GM12873 (cell line): ENCODE data around the gene CNRIP1.

Experiments used
- TF ChIP-seq, protein P1 (sequence below): IDR thresholded peaks from 2 replicates; pipeline ENCODE4 v1.5.1; 2012; ENCODE audit warnings: low read depth, mild to moderate bottlenecking, moderate library complexity, low read length, control low read depth; ENCODE audit not compliant: insufficient read depth; ENCODE audit errors: missing control alignments

Gene CNRIP1, protein sequence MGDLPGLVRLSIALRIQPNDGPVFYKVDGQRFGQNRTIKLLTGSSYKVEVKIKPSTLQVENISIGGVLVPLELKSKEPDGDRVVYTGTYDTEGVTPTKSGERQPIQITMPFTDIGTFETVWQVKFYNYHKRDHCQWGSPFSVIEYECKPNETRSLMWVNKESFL

DNA sequence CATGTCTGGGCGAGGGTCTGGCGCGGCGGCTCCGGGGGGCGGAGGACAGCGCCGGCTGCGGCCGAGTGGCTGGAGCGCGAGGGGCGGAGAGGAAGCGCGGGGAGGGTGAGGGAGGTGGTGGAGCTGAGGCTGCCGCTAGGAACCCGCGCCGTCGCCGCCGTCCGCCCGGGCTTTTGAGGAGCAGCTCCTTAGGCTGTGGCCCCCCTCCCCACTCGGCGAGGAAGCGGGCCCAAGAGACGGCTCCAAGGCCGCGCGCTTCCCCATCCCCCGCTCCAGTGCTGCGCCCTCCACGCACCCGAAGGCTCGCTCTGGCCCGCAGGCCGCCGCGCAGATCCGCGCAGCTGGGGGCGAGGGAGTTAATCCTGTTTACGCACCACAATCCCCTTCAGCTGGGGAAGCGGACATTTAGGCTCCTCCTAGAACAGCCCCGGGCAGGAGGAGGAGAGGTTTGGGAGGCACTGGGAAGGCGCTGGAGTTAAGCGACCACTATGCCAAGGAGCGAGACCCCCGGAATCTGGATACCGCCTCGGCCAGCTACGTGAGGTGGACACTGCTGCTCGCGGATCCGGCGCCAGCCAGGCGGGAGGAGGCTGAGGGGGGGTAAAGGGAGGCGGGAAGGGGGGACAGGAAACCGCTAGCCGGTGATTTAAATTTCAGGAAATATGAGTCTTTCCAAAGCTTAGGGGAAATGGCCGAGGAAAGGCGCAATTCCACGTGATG is at the start of gene CNRIP1:
TSS of gene CNRIP1 (minus strand) at position 552 of the 720 bp plus-strand sequence. CDS start at position 3, 549 bp downstream.
- TF ChIP-seq, protein P1, sequence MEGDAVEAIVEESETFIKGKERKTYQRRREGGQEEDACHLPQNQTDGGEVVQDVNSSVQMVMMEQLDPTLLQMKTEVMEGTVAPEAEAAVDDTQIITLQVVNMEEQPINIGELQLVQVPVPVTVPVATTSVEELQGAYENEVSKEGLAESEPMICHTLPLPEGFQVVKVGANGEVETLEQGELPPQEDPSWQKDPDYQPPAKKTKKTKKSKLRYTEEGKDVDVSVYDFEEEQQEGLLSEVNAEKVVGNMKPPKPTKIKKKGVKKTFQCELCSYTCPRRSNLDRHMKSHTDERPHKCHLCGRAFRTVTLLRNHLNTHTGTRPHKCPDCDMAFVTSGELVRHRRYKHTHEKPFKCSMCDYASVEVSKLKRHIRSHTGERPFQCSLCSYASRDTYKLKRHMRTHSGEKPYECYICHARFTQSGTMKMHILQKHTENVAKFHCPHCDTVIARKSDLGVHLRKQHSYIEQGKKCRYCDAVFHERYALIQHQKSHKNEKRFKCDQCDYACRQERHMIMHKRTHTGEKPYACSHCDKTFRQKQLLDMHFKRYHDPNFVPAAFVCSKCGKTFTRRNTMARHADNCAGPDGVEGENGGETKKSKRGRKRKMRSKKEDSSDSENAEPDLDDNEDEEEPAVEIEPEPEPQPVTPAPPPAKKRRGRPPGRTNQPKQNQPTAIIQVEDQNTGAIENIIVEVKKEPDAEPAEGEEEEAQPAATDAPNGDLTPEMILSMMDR: no peak

DNA sequence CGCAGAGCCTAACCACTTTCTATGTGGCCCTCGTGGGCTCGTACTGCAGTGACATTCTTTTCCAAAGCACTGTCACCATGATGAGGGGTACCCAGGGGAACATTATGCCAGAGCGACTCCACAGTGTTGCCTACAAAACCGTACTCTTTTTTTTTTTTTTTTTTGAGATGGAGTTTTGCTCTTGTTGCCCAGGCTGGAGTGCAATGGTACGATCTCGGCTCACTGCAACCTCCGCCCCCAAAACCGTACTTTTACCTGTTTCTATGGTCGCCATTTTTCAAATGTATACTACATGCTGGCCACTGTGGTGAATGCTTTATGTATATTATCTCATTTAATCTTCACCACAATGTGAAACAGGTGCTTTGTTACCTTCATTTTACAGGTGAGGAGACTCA is 49.6 kb upstream of the CNRIP1 start:
- TF ChIP-seq, protein P1: no peak

DNA sequence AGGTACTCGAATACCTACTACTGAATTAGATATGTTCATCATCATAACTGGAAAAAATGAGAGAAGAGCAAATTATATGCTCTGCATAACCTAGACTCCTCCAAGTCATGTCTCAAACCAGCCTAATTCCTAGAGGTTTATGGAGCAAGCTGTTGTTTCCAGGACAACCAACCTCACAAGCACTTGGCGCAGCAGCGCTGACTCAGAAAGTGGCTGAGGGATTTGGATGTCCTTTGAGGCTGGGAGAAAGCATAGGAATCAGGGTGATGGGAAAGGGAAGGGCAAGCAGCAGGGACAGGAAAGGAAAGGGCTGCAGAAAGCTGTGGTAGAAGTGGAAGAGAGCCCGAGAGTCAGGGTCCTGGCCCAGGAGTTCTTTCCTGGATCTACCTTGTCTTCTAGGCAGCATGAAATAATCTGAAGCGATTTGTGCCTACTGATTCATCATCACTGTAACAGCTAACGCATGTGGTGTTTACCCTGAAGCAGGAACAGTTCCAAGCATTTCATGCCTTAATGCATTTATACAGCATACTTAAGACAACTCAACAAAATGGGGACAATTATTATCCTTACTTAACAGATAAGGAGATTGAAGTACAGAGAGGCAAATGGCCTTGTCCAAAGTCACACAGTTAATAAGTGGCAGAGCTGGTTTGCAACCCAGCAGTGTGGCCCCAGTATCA is 49.0 kb upstream of the CNRIP1 start:
- TF ChIP-seq, protein P1: no peak

DNA sequence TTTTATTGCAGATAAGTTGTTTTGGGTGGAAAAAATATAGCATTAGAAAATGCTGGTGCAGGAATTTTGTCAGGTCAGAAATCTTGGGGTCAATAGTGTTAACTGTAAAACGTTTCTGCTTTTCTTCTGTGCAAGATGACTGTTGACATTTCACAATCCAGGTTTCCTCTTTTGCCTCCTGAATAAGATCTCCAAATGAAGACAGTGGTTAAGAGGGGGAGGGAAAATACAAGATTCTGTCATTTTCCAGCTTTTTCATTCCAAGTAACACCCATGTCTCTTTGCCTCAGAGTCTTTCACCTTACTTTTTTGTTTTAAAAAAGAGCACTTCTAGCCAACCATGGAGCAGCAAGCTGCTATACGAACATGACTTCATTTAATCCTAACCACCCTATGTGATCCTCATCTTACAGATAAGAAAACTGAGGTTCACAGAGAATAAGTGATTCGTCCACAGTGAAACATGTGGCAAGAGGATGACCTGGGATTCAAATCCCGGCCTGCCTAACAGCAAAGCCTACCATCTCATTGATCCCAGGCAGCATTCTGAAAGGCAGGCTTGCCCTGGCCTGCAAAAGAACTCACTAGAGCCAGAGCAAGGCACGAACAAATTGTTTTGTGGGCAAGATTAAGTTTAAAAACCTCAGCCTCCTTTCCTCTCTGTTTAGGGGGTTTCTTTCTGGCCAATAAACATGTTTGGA is 48.4 kb upstream of the CNRIP1 start:
- TF ChIP-seq, protein P1: no peak

DNA sequence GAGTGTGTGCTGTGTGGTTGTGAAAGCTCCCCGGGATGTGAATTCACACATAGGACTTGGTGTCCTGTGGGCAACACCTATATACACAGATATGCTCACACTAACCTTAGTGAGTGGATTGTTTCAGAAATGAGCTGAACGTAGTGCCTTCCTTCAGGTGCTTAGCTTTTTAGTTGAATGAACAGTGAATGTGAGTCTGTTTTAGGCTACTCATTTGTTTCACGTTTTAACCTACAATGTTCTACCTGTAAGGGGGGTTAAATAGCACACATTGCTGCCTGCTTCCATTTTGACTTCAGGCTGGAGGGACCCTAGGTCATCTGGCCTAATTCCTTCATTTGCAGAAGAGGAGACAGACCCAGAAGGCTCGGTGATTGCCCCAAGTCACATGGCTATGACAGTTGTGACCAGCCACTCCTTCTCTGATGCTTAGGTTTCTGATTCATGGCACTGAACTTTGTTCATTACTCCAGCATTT is 46.4 kb upstream of the CNRIP1 start:
- TF ChIP-seq, protein P1: no peak

DNA sequence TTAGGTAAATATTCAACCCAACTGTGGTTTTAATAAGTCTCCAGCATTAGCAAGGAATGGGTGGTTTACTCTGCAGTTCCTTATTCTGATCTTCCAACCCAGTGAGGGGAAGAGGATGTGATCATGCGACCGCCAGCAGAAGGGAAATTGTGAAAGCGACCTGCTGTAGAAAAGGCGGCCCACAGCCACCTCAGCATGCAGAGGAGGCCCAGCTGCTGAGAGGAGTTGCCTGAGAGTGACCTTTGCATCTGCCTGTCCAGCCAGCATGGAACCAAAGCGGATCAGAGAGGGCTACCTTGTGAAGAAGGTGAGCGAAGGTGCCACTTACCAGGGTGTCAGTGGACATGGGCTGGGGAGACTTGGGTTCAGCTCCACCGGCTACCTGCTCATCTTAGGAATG is 45.3 kb upstream of the CNRIP1 start, which contains the start of gene PLEK:
TSS of gene PLEK (plus strand) at position 196 of the 400 bp plus-strand sequence. CDS start at position 266, 70 bp downstream.
- TF ChIP-seq, protein P1: no peak

DNA sequence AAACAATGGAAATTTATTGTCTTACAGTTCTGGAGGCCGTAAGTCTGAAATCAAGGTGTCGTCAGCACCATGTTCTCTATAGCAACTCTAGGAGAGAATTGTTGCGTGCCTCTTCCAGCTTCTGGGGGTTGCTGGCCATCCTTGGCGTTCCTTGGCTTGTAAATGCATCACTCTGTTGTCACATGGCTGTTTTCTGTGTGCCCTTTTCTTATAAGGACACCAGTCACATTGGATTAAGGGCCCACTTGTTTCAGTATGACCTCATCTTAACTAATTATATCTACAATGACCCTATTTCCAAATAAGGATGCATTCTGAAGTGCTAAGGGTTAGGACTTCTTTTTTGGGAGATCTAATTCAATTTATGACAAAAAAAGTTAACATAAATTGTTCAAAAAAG is 44.0 kb upstream of the CNRIP1 start:
- TF ChIP-seq, protein P1: no peak
